ENCODE results near the gene FAM181A. TPM values are rescaled to one million over a fixed set of nuclear protein-coding genes. Genes with fewer than 3 reads are reported as not detected.

Gene FAM181A
- total RNA-seq, 1 donor from 2014 or later = not detected

DNA sequence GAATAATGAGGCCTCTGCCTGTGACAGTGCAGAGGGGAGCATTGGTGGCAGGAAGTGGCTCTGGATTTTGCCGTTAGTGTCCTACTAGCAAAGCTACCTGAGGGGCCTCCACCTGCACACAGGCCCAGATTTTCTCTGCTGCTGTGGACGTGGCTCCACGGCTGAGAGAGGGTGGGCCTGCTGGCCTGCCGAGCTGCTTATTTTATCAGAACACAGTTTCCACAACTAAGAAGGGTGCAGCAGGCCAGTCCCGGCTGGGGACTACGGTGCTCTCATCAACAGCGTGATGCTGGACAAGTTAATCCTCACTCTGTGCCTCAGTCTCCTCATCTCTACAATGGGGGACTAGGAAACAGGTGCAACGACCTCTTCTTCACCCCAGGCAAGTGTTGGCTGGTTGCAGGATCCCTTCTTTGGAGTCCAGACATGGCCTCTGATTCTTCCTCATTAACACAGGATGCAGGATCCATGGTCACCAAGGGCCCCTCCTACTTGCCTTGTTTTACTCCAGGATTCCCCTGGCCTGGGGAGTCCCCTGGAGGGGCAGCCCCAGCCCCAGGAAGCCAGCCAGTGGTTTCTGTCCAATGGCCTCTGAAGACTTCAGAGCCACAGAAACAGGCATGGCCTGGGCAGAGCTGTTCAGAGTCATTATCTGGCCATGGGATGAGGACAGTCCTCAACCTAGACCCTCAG is 3.3 kb downstream of the FAM181A start:
- no peak for ATAC-seq

GRCh38 chr14:93930989-93931307 is 3.8 kb downstream of the FAM181A start:
- ATAC-seq = no peak

DNA sequence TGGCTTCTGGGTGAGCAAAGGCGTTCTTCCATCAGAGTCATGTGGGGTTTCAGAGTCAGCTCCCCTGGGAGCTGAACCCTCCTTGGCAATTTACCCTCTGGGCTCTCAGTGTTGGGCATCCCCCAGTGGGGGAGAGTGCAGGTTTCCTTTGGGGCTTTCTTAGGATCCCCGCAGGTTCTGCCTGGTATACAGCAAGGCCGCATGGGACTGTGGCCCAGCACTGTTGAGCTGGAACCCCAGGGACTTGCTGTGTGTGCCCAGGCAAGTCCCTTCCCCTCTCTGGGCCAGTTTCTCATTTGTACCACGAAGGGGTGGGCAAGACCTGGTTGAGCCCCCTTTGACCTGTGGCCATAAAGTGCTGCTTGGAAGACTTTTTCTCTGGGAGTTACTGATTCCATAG is 5.5 kb downstream of the FAM181A start:
- no peak for ATAC-seq

GRCh38 chr14:93935213-93935612 is 8.1 kb downstream of the FAM181A start:
- no peak for ATAC-seq

GRCh38 chr14:93936245-93936644 is 9.1 kb downstream of the FAM181A start:
- peak; percentile 45 for ATAC-seq

- ATAC-seq = no peak
Measured at GRCh38 chr14:93936926-93937325, 9.8 kb downstream of the FAM181A start.

DNA sequence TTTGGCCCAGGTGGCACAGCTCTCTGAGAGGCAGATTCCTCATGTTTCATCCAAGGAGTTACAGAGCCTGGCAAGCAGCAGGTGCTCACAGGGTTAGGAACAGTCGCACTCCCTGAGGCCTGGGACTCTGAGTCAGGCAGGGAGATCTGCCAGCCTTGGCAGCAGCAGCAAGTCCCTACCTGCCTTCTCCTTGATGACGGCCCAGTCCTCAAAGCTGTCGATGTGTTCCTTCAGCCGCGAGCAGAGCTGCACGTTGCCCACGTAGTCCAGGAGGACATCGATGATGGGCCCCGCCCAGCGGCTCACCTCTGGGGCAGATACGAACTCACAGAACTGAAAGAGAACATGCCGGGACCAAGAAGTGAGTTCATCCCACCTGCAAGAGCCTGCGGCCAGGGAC is 10.4 kb downstream of the FAM181A start:
- peak; percentile 90 for ATAC-seq

DNA sequence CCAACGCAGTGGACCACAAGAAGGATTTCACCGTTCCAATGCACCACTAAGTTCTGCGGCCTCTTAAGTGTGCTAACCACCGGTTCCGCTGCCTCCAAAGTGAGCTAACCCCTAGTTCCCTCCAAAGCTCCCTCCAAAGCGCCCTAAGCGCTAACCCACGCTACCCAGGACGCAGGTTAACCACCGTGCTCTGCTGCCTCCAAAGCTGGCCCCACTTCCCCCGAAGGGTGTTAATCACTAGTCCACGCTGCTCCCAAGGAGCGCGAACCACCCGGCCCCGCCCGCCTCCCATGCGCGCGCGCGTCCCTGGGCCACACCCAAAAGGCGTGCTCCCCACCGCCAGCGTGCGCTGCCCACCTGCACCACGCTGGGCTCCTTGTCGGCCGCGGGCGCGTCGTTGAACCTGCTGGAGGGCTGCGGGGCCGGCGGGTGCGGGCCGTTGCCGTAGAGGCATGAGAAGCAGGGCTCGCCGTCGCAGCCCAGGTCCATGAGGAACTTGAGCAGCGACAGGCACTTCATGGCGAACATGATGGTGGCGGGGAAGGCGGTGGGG is 11.7 kb downstream of the FAM181A start:
- ATAC-seq = no peak

- ATAC-seq = peak; percentile 59
Measured at GRCh38 chr14:93939304-93940229, 12.4 kb downstream of the FAM181A start.

DNA sequence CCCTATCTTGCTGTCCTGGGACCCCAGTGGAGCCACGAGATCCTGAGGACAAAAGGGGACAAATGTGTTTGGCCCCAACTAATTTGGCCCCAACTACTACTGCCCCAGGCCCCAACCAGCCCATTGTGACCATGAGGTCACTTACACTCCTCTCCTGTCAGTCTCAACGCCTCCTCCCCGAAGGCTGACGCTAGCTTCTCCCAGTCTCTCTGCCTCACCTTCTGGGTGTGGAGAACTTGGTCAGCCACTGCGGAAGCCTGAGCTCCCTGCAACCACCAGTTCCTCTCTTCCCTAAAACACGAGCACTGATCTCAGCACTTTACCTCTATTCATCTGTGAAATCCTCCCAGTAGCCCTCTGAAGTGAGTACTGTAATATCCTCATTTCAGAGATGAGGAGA is 13.3 kb downstream of the FAM181A start:
- no peak for ATAC-seq

DNA sequence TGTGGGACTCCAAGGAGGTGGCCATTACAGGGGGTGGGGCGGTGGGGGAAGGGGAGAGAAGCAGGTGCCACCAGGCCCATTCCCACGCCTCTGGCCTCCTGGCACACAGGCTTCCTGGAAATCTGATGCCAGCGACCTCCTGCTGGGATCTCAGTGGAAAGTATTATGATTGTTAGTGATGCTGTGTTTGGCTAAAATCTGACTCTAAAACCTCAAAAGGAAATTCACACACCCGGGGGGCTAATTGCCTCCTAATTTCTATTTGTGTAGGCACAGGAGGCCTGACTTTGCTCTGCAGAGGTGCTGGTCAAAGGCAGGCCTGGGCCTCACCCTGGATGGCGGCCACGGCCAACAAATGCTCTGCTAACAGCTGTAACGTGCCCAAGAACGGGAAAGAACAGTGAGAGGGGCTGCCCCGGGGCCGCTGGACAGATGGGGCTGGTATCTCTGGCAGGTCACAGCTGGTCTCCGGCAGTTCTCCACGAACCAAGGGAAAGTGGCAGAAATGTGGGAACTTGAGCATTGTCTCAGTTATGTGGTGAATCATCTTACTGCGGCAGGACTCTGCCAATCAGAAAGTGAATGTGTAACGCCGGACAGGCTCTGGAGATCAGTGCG is 14.3 kb downstream of the FAM181A start:
- ATAC-seq = peak; percentile 5

DNA sequence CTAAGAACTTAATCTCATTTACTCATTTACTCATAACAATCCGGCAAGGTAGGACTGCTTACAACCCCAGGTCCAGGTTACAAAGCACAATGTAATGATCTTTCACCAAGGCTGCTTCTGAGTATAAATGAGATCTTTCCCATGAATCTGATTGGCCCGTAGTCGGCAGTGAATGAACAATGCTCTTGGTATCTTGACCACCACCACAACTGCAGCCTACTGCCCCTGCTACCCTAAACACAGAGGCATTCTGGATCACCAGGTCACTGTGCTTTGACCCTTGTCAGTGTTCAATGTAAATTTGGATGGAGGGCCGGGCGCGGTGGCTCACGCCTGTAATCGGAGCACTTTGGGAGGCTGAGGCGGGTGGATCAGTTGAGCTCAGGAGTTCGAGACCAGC is 15.9 kb downstream of the FAM181A start:
- ATAC-seq = no peak

DNA sequence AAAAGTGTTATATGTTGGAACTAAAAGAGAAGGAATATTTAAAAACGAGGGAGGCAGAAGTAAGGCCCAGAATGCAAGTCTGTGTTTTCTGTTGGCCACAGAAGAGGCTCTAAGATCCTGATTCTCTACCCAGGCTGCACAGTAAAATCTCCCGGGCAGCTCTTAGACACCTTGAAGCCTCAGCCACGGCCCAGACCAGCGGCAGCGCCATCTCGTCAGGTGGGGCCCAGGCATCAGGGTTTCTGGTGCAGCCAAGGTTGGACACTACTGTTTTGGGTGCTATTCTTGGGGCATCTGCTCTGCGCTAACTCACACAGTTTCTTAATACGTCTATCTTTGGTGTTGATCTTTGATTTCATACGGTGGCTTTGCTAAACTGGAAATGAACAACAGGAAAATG is 16.8 kb downstream of the FAM181A start:
- no peak for ATAC-seq

GRCh38 chr14:93944348-93945069 is 17.4 kb downstream of the FAM181A start:
- ATAC-seq = no peak

DNA sequence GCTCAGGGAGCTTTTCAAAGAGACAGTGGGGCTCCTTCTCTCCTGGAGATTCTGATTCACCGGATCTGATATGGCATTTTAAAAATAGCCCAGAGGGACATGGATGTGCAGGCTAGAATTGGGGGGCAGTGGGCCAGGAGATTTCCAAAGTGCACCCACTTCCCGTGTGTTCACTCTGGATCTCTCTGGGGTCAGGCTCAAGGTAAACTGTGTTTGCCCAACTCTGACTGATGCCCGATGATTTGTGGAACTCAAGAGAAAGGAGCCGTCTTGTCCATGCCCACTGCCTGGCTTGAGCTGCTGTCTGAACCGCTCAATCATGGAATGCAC is 17.9 kb downstream of the FAM181A start:
- ATAC-seq = no peak

DNA sequence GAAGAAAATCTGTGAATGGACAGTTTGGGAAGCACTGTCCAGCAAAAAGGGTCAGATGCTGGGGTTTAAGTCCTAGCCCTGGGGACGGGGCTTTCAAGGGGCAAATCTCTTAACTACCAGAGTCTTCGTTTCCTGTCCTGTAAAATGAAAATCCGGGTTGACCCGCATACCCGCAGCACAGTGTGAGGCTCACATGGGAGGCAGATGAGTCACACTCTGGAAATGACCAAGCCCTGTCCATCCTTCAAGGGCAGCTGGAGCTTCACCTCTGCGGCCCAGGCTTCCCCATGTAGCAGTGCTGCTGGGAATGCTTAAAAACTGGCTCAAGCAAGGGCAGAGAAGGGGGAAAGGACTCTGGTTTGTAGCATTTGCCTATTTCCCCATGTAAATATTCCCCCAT is 19.0 kb downstream of the FAM181A start:
- ATAC-seq = no peak

- ATAC-seq = peak; percentile 62
Measured at GRCh38 chr14:93946541-93947090, 19.5 kb downstream of the FAM181A start.

- no peak for ATAC-seq
Measured at GRCh38 chr14:93947282-93947681, 20.1 kb downstream of the FAM181A start.

- ATAC-seq = no peak
Measured at GRCh38 chr14:93949511-93950075, 22.4 kb downstream of the FAM181A start.

DNA sequence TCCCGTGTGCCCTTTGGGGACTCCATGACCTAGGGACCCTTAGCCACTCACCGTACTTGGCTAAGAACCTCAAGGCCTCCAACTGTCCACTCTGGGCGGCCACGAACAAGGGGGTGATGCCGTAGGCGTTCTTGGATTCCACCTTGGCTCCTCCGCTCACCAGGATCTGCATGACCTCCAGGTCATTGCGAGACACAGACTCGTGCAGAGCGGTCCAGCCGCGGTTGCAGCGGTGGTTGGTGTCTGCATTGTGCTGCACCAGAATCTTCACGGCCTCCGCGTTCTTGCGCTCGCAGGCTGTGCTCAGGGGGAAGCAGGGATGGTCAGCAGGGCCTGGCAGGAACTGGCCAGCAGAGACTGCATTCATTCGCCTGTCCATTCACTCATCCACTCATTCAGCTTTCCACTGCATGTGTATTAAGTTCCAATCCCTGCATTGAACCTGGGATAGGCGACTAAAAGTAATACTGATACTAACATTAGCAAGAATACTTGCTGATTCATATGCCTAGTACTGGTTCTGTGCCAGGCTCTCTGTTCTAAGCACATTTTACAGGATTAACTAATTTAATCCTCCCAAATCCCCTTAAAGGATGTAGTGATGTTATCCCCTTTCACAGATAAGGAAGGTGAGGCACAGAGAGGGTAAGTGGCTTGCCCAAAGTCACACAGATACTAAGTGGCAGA is 23.9 kb downstream of the FAM181A start:
- ATAC-seq = no peak

Data from esophagus mucosa (tissue), 1 donor.